Measurements from ENCODE around the gene VPS54. TPM values are rescaled to one million over a fixed set of nuclear protein-coding genes. Genes with fewer than 3 reads are reported as not detected.

The VPS54 gene
- total RNA-seq, 1 experiment from 2014 or later = 12.4 TPM

DNA sequence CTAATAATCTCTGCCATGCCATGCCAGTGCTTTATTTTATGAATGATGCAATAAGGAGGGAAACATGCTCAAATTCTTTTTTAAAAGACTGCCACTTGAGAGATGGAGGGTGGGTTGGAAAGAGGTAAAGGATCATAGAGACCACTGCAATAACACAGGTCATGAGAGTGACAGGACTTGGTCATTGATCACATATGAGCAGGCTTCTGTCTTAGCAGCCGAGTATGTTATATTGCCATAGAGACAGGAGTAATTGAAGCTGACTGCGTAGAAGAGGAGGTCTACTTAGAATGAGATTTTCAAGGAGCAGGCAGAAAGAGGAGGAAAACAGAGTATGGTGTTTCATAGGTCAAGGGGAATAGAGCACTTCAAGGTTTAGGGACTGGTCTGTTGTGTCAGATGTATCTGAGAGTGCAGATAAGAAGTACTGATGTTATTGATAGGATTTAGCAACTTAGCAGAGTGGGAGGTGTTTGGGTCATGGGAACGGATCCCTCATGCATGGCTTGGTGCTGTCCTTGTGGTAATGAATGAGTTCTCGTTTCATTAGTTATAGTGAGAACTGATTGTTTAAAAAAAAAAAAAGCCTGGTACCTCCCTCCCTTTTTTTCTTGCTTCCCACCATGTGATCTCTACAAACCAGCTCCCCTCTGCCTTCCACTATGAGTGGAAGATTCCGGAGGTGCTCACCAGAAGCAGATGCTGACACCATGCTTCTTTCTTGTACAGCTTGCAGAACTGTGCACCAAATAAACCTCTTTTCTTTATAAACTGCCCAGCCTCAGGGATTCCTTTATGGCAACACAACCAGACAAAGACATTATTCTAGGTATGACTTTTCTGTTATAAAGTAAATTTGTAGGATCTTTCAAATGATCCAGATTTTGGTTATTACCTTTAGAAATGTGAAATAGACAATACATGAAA is 144.8 kb downstream of the VPS54 start:
- Histone ChIP-seq H3K4me1 (ENCODE audit: control insufficient read depth in 1 of 2, insufficient read depth in 2 of 2, low read length in 2 of 2) (peaks cover 17 to 23% of the 10 kb centered on the region in 2 experiments), H3K4me2 (ENCODE audit: low read length) (no peak overlapping the region), H3K9ac (ENCODE audit: low read length) (no peak overlapping the region), H3K27me3 (ENCODE audit: insufficient read depth, low read length) (no peaks in the 10 kb centered on the region), H3K36me3 (ENCODE audit: control insufficient read depth in 1 of 2, insufficient read depth in 2 of 2, low read length in 2 of 2) (0 out of 4 replicates have a peak, but pooled peaks cover 0 to 14% of the 10 kb centered on the region in 2 experiments), H3K9me2 (ENCODE audit: insufficient read depth) (no peaks in the 10 kb centered on the region), H3K4me3 (replicated peaks in 1 of 2; ENCODE audit: low read depth in 1 of 2, low read length in 2 of 2) (no peak overlapping the region), H2AFZ (ENCODE audit: low read depth, low read length, poor library complexity, severe bottlenecking) (no peak overlapping the region), H3K9me3 (ENCODE audit: control insufficient read depth in 1 of 2, insufficient read depth in 1 of 2, low read depth in 1 of 2, low read length in 2 of 2) (no peaks in the 10 kb centered on the region; a peak in 1 of 4 replicates), H3K79me2 (ENCODE audit: insufficient read depth, low read length) (no peaks in the 10 kb centered on the region), H4K20me1 (ENCODE audit: insufficient read depth) (no peaks in the 10 kb centered on the region), H3K27ac (ENCODE audit: low read depth, low read length) (no peak overlapping the region)
- RAD21 ChIA-PET (ENCODE audit: low non-redundant PET in 1 of 2, low total read pairs in 2 of 2, uncharacterized antibody in 2 of 2, unreplicated experiment in 2 of 2) = no interaction called here
- CTCF ChIA-PET = no interaction called here
- POLR2A ChIA-PET = no interaction called here
- TF ChIP-seq RAD21 (IDR thresholded peaks at IDR 0.05; ENCODE audit: low read depth) (no peak), CBX3 (IDR thresholded peaks at IDR 0.05; ENCODE audit: low read depth) (no peak), FOSL1 (IDR thresholded peaks at IDR 0.05; ENCODE audit: low read depth) (no peak), POLR2A (IDR thresholded peaks at IDR 0.05; ENCODE audit: borderline replicate concordance, extremely low read depth, insufficient read depth, insufficient read length) (no peak), EZH2phosphoT487 (IDR thresholded peaks at IDR 0.05; ENCODE audit: borderline replicate concordance) (no peak), EGR1 (IDR thresholded peaks at IDR 0.05; ENCODE audit: low read depth) (no peak), SIN3A (IDR thresholded peaks at IDR 0.05; ENCODE audit: low read depth) (no peak), ELF1 (IDR thresholded peaks at IDR 0.05; ENCODE audit: borderline replicate concordance, low read depth) (no peak), SP1 (IDR thresholded peaks at IDR 0.05; ENCODE audit: low read depth) (no peak), EZH2 (IDR thresholded peaks at IDR 0.05) (no peak), TCF7L2 (IDR thresholded peaks at IDR 0.05; ENCODE audit: borderline replicate concordance, extremely low read depth, insufficient read depth, insufficient read length) (no peak), ZNF274 (IDR thresholded peaks at IDR 0.05; ENCODE audit: low read depth, low read length) (no peak), ZFX (IDR thresholded peaks at IDR 0.05) (no peak), SRF (IDR thresholded peaks at IDR 0.05; ENCODE audit: low read depth) (no peak), YY1 (IDR thresholded peaks at IDR 0.05; ENCODE audit: extremely low read depth, insufficient replicate concordance, low read depth, low read length) (no peak), JUND (IDR thresholded peaks at IDR 0.05) (no peak)
- TF ChIP-seq, protein P1, sequence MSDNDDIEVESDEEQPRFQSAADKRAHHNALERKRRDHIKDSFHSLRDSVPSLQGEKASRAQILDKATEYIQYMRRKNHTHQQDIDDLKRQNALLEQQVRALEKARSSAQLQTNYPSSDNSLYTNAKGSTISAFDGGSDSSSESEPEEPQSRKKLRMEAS (IDR thresholded peaks at IDR 0.05) = no peak
- TF ChIP-seq, protein P2, sequence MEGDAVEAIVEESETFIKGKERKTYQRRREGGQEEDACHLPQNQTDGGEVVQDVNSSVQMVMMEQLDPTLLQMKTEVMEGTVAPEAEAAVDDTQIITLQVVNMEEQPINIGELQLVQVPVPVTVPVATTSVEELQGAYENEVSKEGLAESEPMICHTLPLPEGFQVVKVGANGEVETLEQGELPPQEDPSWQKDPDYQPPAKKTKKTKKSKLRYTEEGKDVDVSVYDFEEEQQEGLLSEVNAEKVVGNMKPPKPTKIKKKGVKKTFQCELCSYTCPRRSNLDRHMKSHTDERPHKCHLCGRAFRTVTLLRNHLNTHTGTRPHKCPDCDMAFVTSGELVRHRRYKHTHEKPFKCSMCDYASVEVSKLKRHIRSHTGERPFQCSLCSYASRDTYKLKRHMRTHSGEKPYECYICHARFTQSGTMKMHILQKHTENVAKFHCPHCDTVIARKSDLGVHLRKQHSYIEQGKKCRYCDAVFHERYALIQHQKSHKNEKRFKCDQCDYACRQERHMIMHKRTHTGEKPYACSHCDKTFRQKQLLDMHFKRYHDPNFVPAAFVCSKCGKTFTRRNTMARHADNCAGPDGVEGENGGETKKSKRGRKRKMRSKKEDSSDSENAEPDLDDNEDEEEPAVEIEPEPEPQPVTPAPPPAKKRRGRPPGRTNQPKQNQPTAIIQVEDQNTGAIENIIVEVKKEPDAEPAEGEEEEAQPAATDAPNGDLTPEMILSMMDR (IDR thresholded peaks at IDR 0.05 in 2 of 3, conservative IDR thresholded peaks at IDR 0.05 in 1 of 3; ENCODE audit: borderline replicate concordance in 1 of 3, insufficient read depth in 1 of 3, low read depth in 2 of 3, low read length in 2 of 3) = no peak
- TF ChIP-seq, protein P3, sequence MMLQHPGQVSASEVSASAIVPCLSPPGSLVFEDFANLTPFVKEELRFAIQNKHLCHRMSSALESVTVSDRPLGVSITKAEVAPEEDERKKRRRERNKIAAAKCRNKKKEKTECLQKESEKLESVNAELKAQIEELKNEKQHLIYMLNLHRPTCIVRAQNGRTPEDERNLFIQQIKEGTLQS (IDR thresholded peaks at IDR 0.05) = no peak
- TF ChIP-seq, protein P4, sequence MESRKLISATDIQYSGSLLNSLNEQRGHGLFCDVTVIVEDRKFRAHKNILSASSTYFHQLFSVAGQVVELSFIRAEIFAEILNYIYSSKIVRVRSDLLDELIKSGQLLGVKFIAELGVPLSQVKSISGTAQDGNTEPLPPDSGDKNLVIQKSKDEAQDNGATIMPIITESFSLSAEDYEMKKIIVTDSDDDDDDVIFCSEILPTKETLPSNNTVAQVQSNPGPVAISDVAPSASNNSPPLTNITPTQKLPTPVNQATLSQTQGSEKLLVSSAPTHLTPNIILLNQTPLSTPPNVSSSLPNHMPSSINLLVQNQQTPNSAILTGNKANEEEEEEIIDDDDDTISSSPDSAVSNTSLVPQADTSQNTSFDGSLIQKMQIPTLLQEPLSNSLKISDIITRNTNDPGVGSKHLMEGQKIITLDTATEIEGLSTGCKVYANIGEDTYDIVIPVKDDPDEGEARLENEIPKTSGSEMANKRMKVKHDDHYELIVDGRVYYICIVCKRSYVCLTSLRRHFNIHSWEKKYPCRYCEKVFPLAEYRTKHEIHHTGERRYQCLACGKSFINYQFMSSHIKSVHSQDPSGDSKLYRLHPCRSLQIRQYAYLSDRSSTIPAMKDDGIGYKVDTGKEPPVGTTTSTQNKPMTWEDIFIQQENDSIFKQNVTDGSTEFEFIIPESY (IDR thresholded peaks at IDR 0.05; ENCODE audit: extremely low read depth, insufficient replicate concordance, low read length) = no peak
- intact Hi-C loops (cut with micrococcal nuclease) = no loop called here
- DNase-seq (ENCODE audit: low read depth, low spot score) = no peak
- BruUV-seq (replicated peaks) = no TSS peak
- no peak for ATAC-seq
